ENCODE data around the gene GRAMD1A.

Gene GRAMD1A

GRCh38 chr19:35070471-35070870 lies 70.3 kb downstream of the GRAMD1A start:
- DNase-seq (ENCODE audit: low spot score), result no peak
- TF ChIP-seq, protein P1, sequence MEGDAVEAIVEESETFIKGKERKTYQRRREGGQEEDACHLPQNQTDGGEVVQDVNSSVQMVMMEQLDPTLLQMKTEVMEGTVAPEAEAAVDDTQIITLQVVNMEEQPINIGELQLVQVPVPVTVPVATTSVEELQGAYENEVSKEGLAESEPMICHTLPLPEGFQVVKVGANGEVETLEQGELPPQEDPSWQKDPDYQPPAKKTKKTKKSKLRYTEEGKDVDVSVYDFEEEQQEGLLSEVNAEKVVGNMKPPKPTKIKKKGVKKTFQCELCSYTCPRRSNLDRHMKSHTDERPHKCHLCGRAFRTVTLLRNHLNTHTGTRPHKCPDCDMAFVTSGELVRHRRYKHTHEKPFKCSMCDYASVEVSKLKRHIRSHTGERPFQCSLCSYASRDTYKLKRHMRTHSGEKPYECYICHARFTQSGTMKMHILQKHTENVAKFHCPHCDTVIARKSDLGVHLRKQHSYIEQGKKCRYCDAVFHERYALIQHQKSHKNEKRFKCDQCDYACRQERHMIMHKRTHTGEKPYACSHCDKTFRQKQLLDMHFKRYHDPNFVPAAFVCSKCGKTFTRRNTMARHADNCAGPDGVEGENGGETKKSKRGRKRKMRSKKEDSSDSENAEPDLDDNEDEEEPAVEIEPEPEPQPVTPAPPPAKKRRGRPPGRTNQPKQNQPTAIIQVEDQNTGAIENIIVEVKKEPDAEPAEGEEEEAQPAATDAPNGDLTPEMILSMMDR (IDR thresholded peaks at IDR 0.05; ENCODE audit: borderline replicate concordance, control extremely low read depth, extremely low read depth, insufficient read depth, missing control alignments), result no peak
- in situ Hi-C loops (cut with MboI; ENCODE audit: low sequenced_read_pairs, unreplicated experiment), result no loop called here

DNA sequence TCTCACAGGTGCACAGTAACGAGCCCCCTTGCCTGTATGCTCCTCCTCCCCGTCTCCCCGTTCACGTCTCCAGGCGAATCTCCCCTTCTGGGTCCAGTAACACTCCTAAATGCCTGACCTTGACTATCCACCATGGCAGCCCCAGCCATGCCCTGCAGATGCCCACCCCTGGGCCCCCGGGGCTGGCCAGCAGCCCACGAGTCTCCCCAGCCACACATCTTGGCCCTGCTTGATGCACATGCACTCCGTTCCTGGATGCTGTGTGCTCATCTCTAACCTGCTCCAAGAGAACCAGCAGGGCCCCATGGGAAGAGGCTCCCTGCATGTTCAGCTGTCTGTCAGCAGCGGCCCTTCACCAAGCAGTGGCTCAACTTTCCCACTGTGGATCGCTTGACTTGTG lies 73.4 kb downstream of the GRAMD1A start:
- TF ChIP-seq, protein P1 (IDR thresholded peaks at IDR 0.05; ENCODE audit: borderline replicate concordance, control extremely low read depth, extremely low read depth, insufficient read depth, missing control alignments), result no peak
- in situ Hi-C loops (cut with MboI; ENCODE audit: low sequenced_read_pairs, unreplicated experiment), result no loop called here
- no peak for DNase-seq (ENCODE audit: low spot score)

GRCh38 chr19:35073941-35074340 lies 73.8 kb downstream of the GRAMD1A start:
- in situ Hi-C loops (cut with MboI; ENCODE audit: low sequenced_read_pairs, unreplicated experiment), result no loop called here
- no peak for DNase-seq (ENCODE audit: low spot score)
- TF ChIP-seq, protein P1 (IDR thresholded peaks at IDR 0.05; ENCODE audit: borderline replicate concordance, control extremely low read depth, extremely low read depth, insufficient read depth, missing control alignments), result no peak

DNA sequence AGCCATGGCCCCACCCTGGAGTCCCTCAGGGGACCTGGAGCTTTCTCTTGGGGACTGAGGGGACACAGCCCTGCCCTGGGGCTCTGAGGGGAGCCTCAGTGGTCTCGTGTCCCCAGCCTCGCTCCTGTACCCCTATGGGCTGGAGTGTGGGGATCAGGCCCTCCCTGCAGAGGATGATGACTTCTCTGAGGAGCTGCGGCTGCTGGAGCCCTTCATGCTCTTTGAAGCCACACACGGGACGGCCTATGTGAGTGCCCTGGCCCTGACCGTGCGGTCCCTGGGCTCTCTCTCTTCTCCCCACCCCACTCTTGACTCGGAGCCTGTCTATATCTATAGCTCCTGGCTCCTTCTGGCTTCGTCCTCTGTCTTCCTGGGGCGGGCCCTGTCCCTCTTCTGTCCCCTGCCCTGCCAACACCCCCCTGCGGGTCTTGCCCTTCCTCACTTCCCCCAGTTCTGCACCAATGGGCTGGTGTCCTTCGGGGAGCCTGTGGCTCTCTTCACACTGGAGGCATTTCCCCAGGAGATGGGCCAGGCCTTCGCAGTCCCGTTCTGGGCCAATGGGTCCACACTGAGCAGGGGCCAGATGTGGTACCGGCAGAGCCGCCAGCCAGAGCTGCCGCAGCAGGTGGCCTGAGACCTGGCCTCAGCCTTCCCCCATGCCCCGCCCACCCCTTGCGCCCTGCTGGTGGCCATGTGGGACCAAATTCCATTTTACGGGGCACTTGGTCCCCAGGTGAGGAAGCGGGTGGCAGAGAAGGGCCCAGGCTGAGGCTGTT lies 74.5 kb downstream of the GRAMD1A start:
- TF ChIP-seq, protein P1 (IDR thresholded peaks at IDR 0.05; ENCODE audit: borderline replicate concordance, control extremely low read depth, extremely low read depth, insufficient read depth, missing control alignments), result no peak
- no peak for DNase-seq (ENCODE audit: low spot score)
- in situ Hi-C loops (cut with MboI; ENCODE audit: low sequenced_read_pairs, unreplicated experiment), result no loop called here

DNA sequence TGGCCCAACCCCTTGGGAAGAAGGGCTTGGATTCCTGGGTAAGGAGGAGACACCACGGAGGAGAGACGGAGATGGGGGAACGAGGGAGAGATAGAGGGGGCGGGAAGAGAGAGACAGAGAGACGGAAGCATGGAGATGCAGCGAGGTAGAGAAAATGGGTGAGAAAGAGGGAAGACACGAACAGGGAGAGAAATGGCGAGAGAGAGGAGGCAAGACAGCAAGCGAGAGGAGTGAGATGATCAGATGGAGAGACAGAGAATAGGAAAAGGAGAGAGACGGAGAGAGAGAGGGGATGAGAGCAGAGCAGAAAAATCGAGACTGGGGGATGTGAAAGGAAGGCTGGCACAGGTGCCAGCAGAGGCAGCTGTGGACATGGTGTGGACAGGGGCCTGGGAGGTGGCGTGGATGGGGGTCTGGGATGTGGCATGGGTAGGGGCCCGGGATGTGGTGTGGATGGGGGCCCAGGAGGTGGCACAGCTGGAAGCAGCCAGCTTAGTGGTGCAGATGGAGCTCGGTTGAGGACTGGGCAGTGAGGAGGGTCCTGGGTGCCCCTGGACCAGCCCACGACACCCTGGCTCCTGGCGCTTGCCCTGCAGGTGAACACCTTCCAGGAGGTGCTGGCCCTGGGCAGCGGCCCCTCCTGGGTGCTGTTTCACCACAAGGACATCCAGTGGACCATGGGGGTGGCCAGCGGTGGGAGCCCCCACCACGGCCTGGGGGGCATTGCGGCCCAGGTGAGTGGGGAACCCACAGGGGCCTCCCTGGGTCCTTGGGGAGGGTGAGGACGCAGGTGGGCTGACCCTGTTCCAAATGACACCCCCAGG lies 75.3 kb downstream of the GRAMD1A start:
- in situ Hi-C loops (cut with MboI; ENCODE audit: low sequenced_read_pairs, unreplicated experiment), result no loop called here
- no peak for DNase-seq (ENCODE audit: low spot score)
- TF ChIP-seq, protein P1 (IDR thresholded peaks at IDR 0.05; ENCODE audit: borderline replicate concordance, control extremely low read depth, extremely low read depth, insufficient read depth, missing control alignments), result no peak

- DNase-seq (ENCODE audit: low spot score), result no peak
- TF ChIP-seq, protein P1 (IDR thresholded peaks at IDR 0.05; ENCODE audit: borderline replicate concordance, control extremely low read depth, extremely low read depth, insufficient read depth, missing control alignments), result no peak
- in situ Hi-C loops (cut with MboI; ENCODE audit: low sequenced_read_pairs, unreplicated experiment), result no loop called here
Observed at GRCh38 chr19:35076026-35076370, 75.9 kb downstream of the GRAMD1A start.

Data from GM13976 (cell line).